IMR-90 (cell line): Measurements from ENCODE around the gene SH3RF3. TPM values are rescaled to one million over a fixed set of nuclear protein-coding genes. Genes with fewer than 3 reads are reported as not detected.

Source experiments
- ATAC-seq: fragments of 200-7000 bp; cut with Tn5 transposase; 2 replicates; pipeline ENCODE4 v1.9.1; 2020; ENCODE audit warnings: low read depth, mild to moderate bottlenecking, moderate library complexity
- BruUV-seq: library from RNA; stranded (reverse); fragments of 400-500 nt; replicated peaks from 2 replicates; lab custom pipeline; 2021; lab: Mats Ljungman, UMichigan
- CTCF ChIA-PET: fragments of 300-600 bp; formaldehyde crosslinking; extraction: SDS; loops from one replicate; lab custom pipeline; 2021; ENCODE audit warnings: antibody characterized with exemption; lab: Yijun Ruan, JAX
- POLR2A ChIA-PET: fragments of 300-600 bp; sonication (Branson Sonifier 250); formaldehyde crosslinking; loops from one replicate; lab custom pipeline; 2022; ENCODE audit warnings: antibody characterized with exemption; ENCODE audit not compliant: unreplicated experiment; lab: Charles Lee
- DNase-seq: peaks from one replicate; pipeline ENCODE4 v3.0.0; 2013
- H2AFZ ChIP-seq: replicated peaks from 2 replicates; pipeline ENCODE3; 2013; ENCODE audit warnings: low read length, mild to moderate bottlenecking; ENCODE audit not compliant: poor library complexity
- H2AK5ac ChIP-seq: 2 replicates; pipeline ENCODE4 v1.6.1; 2013; ENCODE audit warnings: low read depth, low read length, inconsistent platforms
- H2AK9ac ChIP-seq: replicated peaks from 2 replicates; pipeline ENCODE3; 2013; ENCODE audit warnings: mild to moderate bottlenecking, low read depth, low read length, moderate library complexity; ENCODE audit not compliant: poor library complexity
- H2BK120ac ChIP-seq: 2 replicates; pipeline ENCODE4 v1.6.1; 2013; ENCODE audit warnings: low read depth, low read length, inconsistent platforms
- H2BK15ac ChIP-seq: 3 replicates; pipeline ENCODE4 v1.6.1; 2013; ENCODE audit warnings: low read depth, low read length, inconsistent platforms
- H2BK20ac ChIP-seq: 2 replicates; pipeline ENCODE4 v1.6.1; 2013; ENCODE audit warnings: low read depth, mild to moderate bottlenecking, inconsistent platforms, low read length, moderate library complexity
- H2BK5ac ChIP-seq: 2 replicates; pipeline ENCODE4 v1.6.1; 2013; ENCODE audit warnings: mild to moderate bottlenecking, low read depth, low read length, inconsistent platforms; ENCODE audit not compliant: poor library complexity, severe bottlenecking
- H3K14ac ChIP-seq: replicated peaks from 2 replicates; pipeline ENCODE4 v1.6.1; 2013; ENCODE audit warnings: low read depth, low read length, inconsistent platforms
- H3K18ac ChIP-seq: 2 replicates; pipeline ENCODE4 v1.6.1; 2013; ENCODE audit warnings: low read depth, low read length, control low read depth
- H3K23ac ChIP-seq: 2 replicates; pipeline ENCODE4 v1.6.1; 2013; ENCODE audit warnings: low read depth, low read length, inconsistent platforms
- H3K27ac ChIP-seq: 2 replicates; pipeline ENCODE4 v1.5.1; 2013; ENCODE audit warnings: mild to moderate bottlenecking, control low read depth, low read length; ENCODE audit not compliant: insufficient read depth
- H3K27me3 ChIP-seq: 2 replicates; pipeline ENCODE4 v1.6.1; 2013; ENCODE audit warnings: low read length; ENCODE audit not compliant: control insufficient read depth, insufficient read depth
- H3K36me3 ChIP-seq: 2 replicates; pipeline ENCODE4 v1.6.1; 2013; ENCODE audit warnings: low read length, mixed read lengths; ENCODE audit not compliant: control insufficient read depth, insufficient read depth
- H3K4ac ChIP-seq: 2 replicates; pipeline ENCODE4 v1.6.1; 2013; ENCODE audit warnings: low read depth, low read length, inconsistent platforms
- H3K4me1 ChIP-seq: 2 replicates; pipeline ENCODE4 v1.6.1; 2013; ENCODE audit warnings: low read length, mixed read lengths; ENCODE audit not compliant: control insufficient read depth, insufficient read depth
- H3K4me2 ChIP-seq: 2 replicates; pipeline ENCODE4 v1.6.1; 2013; ENCODE audit warnings: low read depth, mild to moderate bottlenecking, control low read depth, low read length, moderate library complexity
- H3K4me3 ChIP-seq: 2 replicates; pipeline ENCODE4 v1.5.1; 2013; ENCODE audit warnings: low read depth, mild to moderate bottlenecking, control low read depth, low read length, moderate library complexity; ENCODE audit not compliant: insufficient read depth
- H3K56ac ChIP-seq: 2 replicates; pipeline ENCODE4 v1.6.1; 2013; ENCODE audit warnings: low read length, inconsistent platforms; ENCODE audit not compliant: insufficient read depth; ENCODE audit errors: extremely low read depth
- H3K79me1 ChIP-seq, 2 experiments: 2 replicates each; pipeline ENCODE4 v1.6.1; 2013; ENCODE audit warnings: low read length in 2 of 2, inconsistent platforms in 1 of 2, low read depth in 1 of 2
- H3K9ac ChIP-seq: 2 replicates; pipeline ENCODE4 v1.6.1; 2013; ENCODE audit warnings: low read depth, low read length, control low read depth
- H3K9me1 ChIP-seq: 2 replicates; pipeline ENCODE4 v1.6.1; 2013; ENCODE audit warnings: low read length, inconsistent platforms; ENCODE audit not compliant: insufficient read depth
- H3K9me3 ChIP-seq: 2 replicates; pipeline ENCODE4 v1.6.1; 2013; ENCODE audit warnings: low read length; ENCODE audit not compliant: control insufficient read depth, insufficient read depth
- H4K20me1 ChIP-seq: 2 replicates; pipeline ENCODE4 v1.6.1; 2013; ENCODE audit warnings: low read length, inconsistent platforms; ENCODE audit not compliant: insufficient read depth
- H4K5ac ChIP-seq: 2 replicates; pipeline ENCODE4 v1.6.1; 2013; ENCODE audit warnings: mild to moderate bottlenecking, low read depth, low read length, control low read depth
- H4K8ac ChIP-seq, 2 experiments: 2 replicates each; pipeline ENCODE4 v1.6.1; 2013; ENCODE audit warnings: low read depth in 2 of 2, low read length in 2 of 2, control low read depth in 1 of 2, inconsistent platforms in 1 of 2
- H4K91ac ChIP-seq: 2 replicates; pipeline ENCODE4 v1.6.1; 2013; ENCODE audit warnings: low read depth, low read length, inconsistent platforms; ENCODE audit not compliant: insufficient read depth
- BHLHE40 ChIP-seq: fragments of 150-350 bp; IDR thresholded peaks from 2 replicates; pipeline ENCODE4 v1.6.1; 2016; ENCODE audit warnings: mild to moderate bottlenecking, low read depth, low read length
- CEBPB ChIP-seq: IDR thresholded peaks from 2 replicates; pipeline ENCODE4 v1.6.1; 2012; ENCODE audit warnings: low read depth, low read length, improper control_type of control experiment
- CHD1 ChIP-seq: IDR thresholded peaks from 2 replicates; pipeline ENCODE4 v1.6.1; 2012; ENCODE audit warnings: low read depth, low read length, improper control_type of control experiment
- CTCF ChIP-seq: conservative IDR thresholded peaks from 2 replicates; pipeline ENCODE4 v1.5.1; 2012; ENCODE audit warnings: mild to moderate bottlenecking, low read depth, low read length, improper control_type of control experiment
- ELK1 ChIP-seq: fragments of 150-350 bp; IDR thresholded peaks from 2 replicates; pipeline ENCODE4 v1.6.1; 2016; ENCODE audit warnings: low read depth, mild to moderate bottlenecking, low read length, moderate library complexity, borderline replicate concordance
- FOS ChIP-seq: fragments of 150-350 bp; IDR thresholded peaks from 2 replicates; pipeline ENCODE4 v1.6.1; 2016; ENCODE audit warnings: low read depth, low read length
- MAFK ChIP-seq: IDR thresholded peaks from 2 replicates; pipeline ENCODE4 v1.6.1; 2012; ENCODE audit warnings: low read depth, low read length, improper control_type of control experiment
- MAZ ChIP-seq: IDR thresholded peaks from 2 replicates; pipeline ENCODE4 v1.6.1; 2012; ENCODE audit warnings: low read depth, mild to moderate bottlenecking, low read length, improper control_type of control experiment, moderate library complexity, borderline replicate concordance
- MXI1 ChIP-seq: IDR thresholded peaks from 2 replicates; pipeline ENCODE4 v1.6.1; 2012; ENCODE audit warnings: low read depth, mild to moderate bottlenecking, low read length, moderate library complexity, borderline replicate concordance
- NFE2L2 ChIP-seq: fragments of 150-350 bp; IDR thresholded peaks from 2 replicates; pipeline ENCODE4 v1.6.1; 2016; ENCODE audit warnings: low read depth, mild to moderate bottlenecking, low read length
- POLR2A ChIP-seq: IDR thresholded peaks from 2 replicates; pipeline ENCODE4 v1.6.1; 2012; ENCODE audit warnings: mild to moderate bottlenecking, low read depth, low read length
- RAD21 ChIP-seq: IDR thresholded peaks from 2 replicates; pipeline ENCODE4 v1.6.1; 2012; ENCODE audit warnings: low read length, improper control_type of control experiment
- RCOR1 ChIP-seq: IDR thresholded peaks from 2 replicates; pipeline ENCODE4 v1.6.1; 2012; ENCODE audit warnings: mild to moderate bottlenecking, low read length, improper control_type of control experiment; ENCODE audit not compliant: insufficient replicate concordance
- RFX5 ChIP-seq: IDR thresholded peaks from 2 replicates; pipeline ENCODE4 v1.8.0; 2012; ENCODE audit warnings: low read depth, mild to moderate bottlenecking, low read length, moderate library complexity
- SMC3 ChIP-seq: fragments of 150-350 bp; IDR thresholded peaks from 2 replicates; pipeline ENCODE4 v1.6.1; 2016; ENCODE audit warnings: low read depth, mild to moderate bottlenecking, antibody characterized with exemption, low read length, moderate library complexity
- USF2 ChIP-seq: fragments of 150-350 bp; IDR thresholded peaks from 2 replicates; pipeline ENCODE4 v1.6.1; 2017; ENCODE audit warnings: mild to moderate bottlenecking, antibody characterized with exemption, low read length, low read depth
- WGBS, 2 experiments: methylation state at CpG; one replicate each; pipeline versions ENCODE4 v1.1.5 to v1.1.7; 2013; ENCODE audit warnings: missing lambda C conversion rate in 2 of 2; ENCODE audit not compliant: insufficient read length in 1 of 2; ENCODE audit errors: extremely low coverage in 2 of 2; 5-methylcytosine and 5-hydroxymethylcytosine counted together
- dilution Hi-C: fragments of 300-500 bp; cut with HindIII; formaldehyde crosslinking; loops from one replicate; pipeline ENCODE4 v1.14.3; 2018; ENCODE audit warnings: low sequenced_read_pairs; ENCODE audit not compliant: unreplicated experiment
- in situ Hi-C: fragments of 300-500 bp; cut with MboI; formaldehyde crosslinking; loops from 3 replicates; pipeline ENCODE4 v1.14.3; 2019; ENCODE audit warnings: low sequenced_read_pairs, inconsistent platforms, mixed read lengths
- intact Hi-C: fragments of 100-400 bp; cut with micrococcal nuclease; formaldehyde crosslinking; loops from 2 replicates; pipeline ENCODE4 v1.10.0; 2022
- polyA plus RNA-seq, 3 experiments: library from polyadenylated mRNA; depleted of rRNA; stranded (reverse); fragments of >200 nt; gene quantifications; 2 replicates each; pipeline ENCODE4 v1.2.3, GENCODE V29; 2012; ENCODE audit warnings: low replicate concordance in 1 of 3
- total RNA-seq: library from RNA; depleted of rRNA; stranded (reverse); fragments of >200 nt; gene quantifications from 2 replicates; pipeline ENCODE4 v1.2.3, GENCODE V29; 2012

Gene SH3RF3
- total and polyA plus RNA-seq, 2 of the 4 experiments (the other 2 are of a cell fraction) = 3.4 to 5.3 TPM

GRCh38 chr2:109216332-109216731 lies 87.3 kb downstream of the SH3RF3 start:
- 83% methylated on average over 2 of the region's 6 CpGs; no CpG with 5 or more reads in 1 of the 2 experiments for WGBS, 2 experiments
- Histone ChIP-seq H4K5ac (peak overlapping the region; percentile 46; the same call in 1 of the 2 replicates), H3K14ac (peak overlapping the region; percentile 38), H3K27ac (no peak overlapping the region; the same call in 1 of the 2 replicates), H2BK20ac (peak overlapping the region; percentile 52; the same call in 1 of the 2 replicates), H4K8ac (peak overlapping the region; percentile 1 to 71; a peak in 2 of 4 replicates), H4K20me1 (peaks cover 51% of the 10 kb centered on the region), H3K18ac (peak overlapping the region; percentile 30; the same call in 1 of the 2 replicates), H3K4me3 (no peak overlapping the region), H2BK5ac (no peak overlapping the region), H3K27me3 (no peaks in the 10 kb centered on the region), H3K4me1 (peaks cover 25% of the 10 kb centered on the region), H2AK5ac (peak overlapping the region; percentile 98; the same call in 1 of the 2 replicates), H3K4ac (peak overlapping the region; percentile 79), H3K23ac (peak overlapping the region; percentile 65; the same call in 1 of the 2 replicates), H3K9me3 (no peaks in the 10 kb centered on the region; the same call in 1 of the 2 replicates), H3K79me1 (peaks cover 62 to 80% of the 10 kb centered on the region in 2 experiments), H3K9me1 (peaks cover 48% of the 10 kb centered on the region), H3K4me2 (no peak overlapping the region), H3K56ac (no peak overlapping the region), H2BK15ac (peak overlapping the region; percentile 48; the same call in 1 of the 3 replicates), H3K9ac (no peak overlapping the region), H4K91ac (peak overlapping the region; percentile 39; the same call in 1 of the 2 replicates), H2AK9ac (no peak overlapping the region), H2AFZ (no peak overlapping the region), H3K36me3 (no peaks in the 10 kb centered on the region), H2BK120ac (peak overlapping the region; percentile 80)
- CTCF ChIA-PET = no interaction called here
- intact Hi-C loops = loop anchor here (5.0 kb wide), 1 partner anchor 44 kb away; no protein-coding TSS in a partner anchor
- dilution Hi-C loops = no loop called here
- DNase-seq (no peak), ATAC-seq (no peak)
- no TSS peak for BruUV-seq
- POLR2A ChIA-PET = no interaction called here
- TF ChIP-seq CEBPB = no peak
- no peak for TF ChIP-seq MAZ
- TF ChIP-seq MAFK = no peak
- no peak for TF ChIP-seq CHD1
- TF ChIP-seq RCOR1 = no peak
- TF ChIP-seq CTCF = no peak
- TF ChIP-seq RFX5 = no peak
- TF ChIP-seq RAD21 = no peak
- TF ChIP-seq USF2 = no peak
- no peak for TF ChIP-seq FOS
- no peak for TF ChIP-seq POLR2A
- no peak for TF ChIP-seq NFE2L2
- no peak for TF ChIP-seq ELK1
- TF ChIP-seq BHLHE40 = no peak
- TF ChIP-seq MXI1 = no peak
- no peak for TF ChIP-seq SMC3
- in situ Hi-C loops = loop anchor here (10.0 kb wide), 1 partner anchor 82 kb away; no protein-coding TSS in a partner anchor
